Measurements from ENCODE around the gene CPSF3. TPM values are rescaled to one million over a fixed set of nuclear protein-coding genes. Genes with fewer than 3 reads are reported as not detected.
"Not testable (repeated sequence)": the region's sequence is repeated elsewhere in the genome, so short reads cannot be mapped to it uniquely, and the experiment has no call there.

CPSF3 gene
- total RNA-seq, 1 donor from 2014 or later, result 54.7 TPM

DNA sequence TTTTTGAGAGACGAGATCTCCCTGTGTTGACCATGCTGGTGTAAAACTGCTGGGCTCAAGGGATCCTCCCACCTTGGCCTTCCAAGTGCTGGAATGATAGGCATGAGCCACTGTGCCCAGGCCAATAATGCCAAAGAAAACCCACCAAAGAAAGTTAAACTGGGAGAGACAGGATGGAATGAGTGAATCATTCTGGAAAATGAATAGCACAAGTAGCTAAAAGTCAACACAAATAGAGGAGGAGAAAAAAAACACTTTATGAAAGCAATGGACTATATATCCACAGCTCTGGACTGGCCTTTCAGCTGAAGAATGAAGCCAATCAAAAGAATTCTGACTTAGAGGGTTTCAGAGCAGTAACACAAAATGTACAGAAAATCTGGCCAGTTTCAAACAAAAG lies 74.8 kb downstream of the CPSF3 start:
- intact Hi-C loops (cut with micrococcal nuclease), result no loop called here

DNA sequence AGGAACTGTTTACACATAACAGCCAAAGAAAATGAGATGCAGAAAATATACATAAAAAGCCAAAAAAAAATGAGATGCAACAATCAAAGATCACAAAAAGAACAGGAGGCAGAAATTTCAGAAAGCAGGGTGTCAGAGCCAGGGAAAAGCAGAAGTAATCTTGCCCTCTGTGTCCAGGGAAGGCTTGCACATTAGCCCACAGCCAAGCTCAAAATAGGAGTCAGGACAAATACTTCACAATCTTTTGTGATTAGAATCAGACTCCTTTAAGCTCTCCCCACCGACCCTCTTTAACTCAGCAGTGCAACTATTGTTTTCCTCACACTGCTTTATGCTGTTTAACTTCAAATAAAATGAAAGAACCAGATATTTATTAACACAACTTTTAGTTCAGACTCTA lies 85.5 kb downstream of the CPSF3 start:
- intact Hi-C loops (cut with micrococcal nuclease), result no loop called here

DNA sequence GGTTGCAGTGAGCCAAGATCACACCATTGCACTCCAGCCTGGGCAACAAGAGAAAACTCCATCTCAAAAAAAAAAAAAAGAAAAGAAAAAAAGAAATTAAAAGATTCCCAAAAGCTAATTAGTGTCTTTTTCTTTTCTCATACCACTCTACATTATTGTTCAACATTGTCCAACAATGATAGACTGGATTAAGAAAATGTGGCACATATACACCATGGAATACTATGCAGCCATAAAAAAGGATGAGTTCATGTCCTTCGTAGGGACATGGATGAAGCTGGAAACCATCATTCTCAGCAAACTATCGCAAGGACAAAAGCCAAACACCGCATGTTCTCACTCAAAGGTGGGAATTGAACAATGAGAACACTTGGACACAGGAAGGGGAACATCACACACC lies 90.5 kb downstream of the CPSF3 start:
- intact Hi-C loops (cut with micrococcal nuclease), result not testable (repeated sequence)

DNA sequence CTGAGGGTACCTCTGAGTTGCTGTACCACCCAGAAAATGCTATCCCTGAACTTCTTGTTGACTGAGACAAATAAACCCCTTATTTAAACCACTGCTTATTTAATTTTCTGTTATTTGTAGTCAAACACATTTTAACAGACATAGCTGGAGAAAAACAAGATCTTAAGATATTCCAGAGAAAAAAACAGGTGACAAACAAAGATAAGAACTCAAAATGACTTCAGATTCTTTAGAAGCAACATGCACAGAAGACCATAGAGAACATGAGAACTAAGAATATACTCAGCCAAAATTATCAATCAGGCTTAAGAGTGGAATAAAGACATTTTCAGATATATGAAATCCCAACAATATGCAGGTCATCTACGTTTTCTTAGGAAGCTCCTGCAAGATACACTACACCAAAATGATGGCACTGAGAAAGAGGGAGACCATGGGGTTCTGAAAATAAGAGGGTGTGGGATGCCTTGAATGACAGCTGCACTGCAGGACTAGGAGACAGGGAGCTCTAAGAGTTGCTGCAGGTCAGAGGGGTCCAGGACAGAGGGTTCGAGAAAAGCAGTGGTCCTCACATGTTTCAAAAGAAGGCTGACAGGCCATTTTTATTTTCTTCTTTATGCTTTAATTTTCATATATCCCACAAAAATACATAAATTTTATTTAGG lies 93.8 kb downstream of the CPSF3 start:
- intact Hi-C loops (cut with micrococcal nuclease), result no loop called here

DNA sequence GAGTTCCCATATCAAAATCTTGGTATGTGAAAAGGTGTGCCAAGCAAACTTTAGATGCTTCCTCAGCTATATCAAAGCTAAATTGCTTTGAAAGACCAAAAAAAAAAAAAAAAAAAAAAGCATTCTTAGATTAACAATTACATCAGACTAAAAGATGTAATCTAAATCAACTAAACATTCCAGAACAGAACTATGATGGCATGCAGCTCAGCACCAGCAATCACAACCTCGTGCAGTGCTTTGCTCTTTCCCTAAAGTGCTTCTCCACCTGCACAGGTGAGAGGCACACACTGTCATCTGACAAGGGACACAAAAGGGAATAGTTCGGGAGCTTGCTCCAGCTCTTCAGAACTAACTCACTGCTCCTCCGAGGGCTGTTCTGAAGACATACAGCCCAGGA lies 94.7 kb downstream of the CPSF3 start:
- intact Hi-C loops (cut with micrococcal nuclease), result no loop called here

DNA sequence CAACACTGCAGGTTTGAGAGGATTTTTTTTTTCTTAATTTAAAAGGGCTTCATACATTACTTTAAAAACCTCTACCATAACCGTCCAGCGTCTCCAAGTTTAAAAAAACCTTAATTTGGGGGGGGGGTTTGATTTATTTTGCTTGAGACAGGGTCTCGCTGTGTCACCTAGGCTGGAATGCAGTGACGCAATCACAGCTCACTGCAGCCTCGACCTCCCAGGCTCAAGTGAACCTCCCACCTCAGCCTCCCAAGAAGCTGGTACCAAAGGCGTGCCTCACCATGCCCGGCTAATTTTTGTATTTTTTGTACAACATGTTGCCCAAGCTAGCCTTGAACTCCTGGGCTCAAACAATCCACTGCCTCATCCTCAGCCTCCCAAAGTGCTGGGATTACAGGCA lies 95.3 kb downstream of the CPSF3 start:
- intact Hi-C loops (cut with micrococcal nuclease), result no loop called here

DNA sequence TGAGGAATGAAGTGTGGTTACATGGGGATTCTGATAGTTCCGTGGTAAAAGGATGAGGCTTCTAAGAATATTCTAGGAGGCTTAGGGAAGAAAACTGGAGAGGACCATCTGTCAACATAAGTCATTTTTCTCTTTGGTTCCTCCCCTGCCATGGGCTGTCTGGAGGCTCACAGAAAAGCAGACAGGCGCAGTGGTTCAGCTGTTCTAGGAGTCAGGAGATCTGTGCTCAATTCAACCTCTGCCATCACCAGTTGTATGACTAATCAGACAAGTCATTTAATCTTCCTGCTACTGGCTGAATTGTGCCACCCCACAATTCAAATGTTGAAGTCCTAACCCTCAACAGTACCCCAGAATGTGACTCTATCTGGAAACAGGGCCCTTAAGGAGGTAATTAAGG lies 95.8 kb downstream of the CPSF3 start:
- intact Hi-C loops (cut with micrococcal nuclease), result no loop called here

Other genes with a start within 250 kb of the CPSF3 start
- gene ASAP2, start 216.8 kb upstream of the CPSF3 start, total RNA-seq, result 0.23 and 0.48 TPM in 2 replicates
- 129 and 134 TPM in 2 replicates for gene ITGB1BP1, start 126 bp upstream of the CPSF3 start, total RNA-seq
- gene IAH1, start 50.9 kb downstream of the CPSF3 start, total RNA-seq, result 64.7 and 66.0 TPM in 2 replicates
- 23.2 and 26.4 TPM in 2 replicates for gene ADAM17, start 132.2 kb downstream of the CPSF3 start, total RNA-seq
- 277 and 286 TPM in 2 replicates for gene YWHAQ, start 207.3 kb downstream of the CPSF3 start, total RNA-seq

Data from T-helper 2 cell treated with Interferon-gamma antibody and Interleukin-4, amounts not matched to agents 100 ng/mL and 5 ng/mL, for 36 hours (primary cell).